WERI-Rb-1 (cell line): ENCODE measurements around the gene RAD50.
"Not testable (repeated sequence)": the region's sequence is repeated elsewhere in the genome, so short reads cannot be mapped to it uniquely, and the experiment has no call there.

Experiments
- DNase-seq: peaks from one replicate; pipeline ENCODE4 v3.0.0-alpha.2; 2020
- H3K27ac ChIP-seq: fragments of 250-450 bp; sonication (Bioruptor Pico); 2 replicates; pipeline ENCODE4 v1.5.1; 2020; ENCODE audit warnings: mild to moderate bottlenecking, moderate library complexity
- H3K27me3 ChIP-seq: fragments of 250-450 bp; sonication (Bioruptor Pico); 2 replicates; pipeline ENCODE4 v1.5.1; 2021; ENCODE audit warnings: mild to moderate bottlenecking, low read depth, moderate library complexity; ENCODE audit not compliant: insufficient read depth, severe bottlenecking
- H3K36me3 ChIP-seq: fragments of 250-450 bp; sonication (Bioruptor Pico); 2 replicates; pipeline ENCODE4 v1.5.1; 2020; ENCODE audit warnings: mild to moderate bottlenecking, moderate library complexity
- H3K4me3 ChIP-seq: 2 replicates; pipeline ENCODE4 v1.5.1; 2011; ENCODE audit warnings: low read depth, mild to moderate bottlenecking, control low read depth, low read length
- H3K9me3 ChIP-seq: fragments of 250-450 bp; sonication (Bioruptor Pico); 2 replicates; pipeline ENCODE4 v1.5.1; 2021; ENCODE audit warnings: mild to moderate bottlenecking, moderate library complexity; ENCODE audit not compliant: severe bottlenecking
- TF ChIP-seq, protein P1 (sequence below): IDR thresholded peaks from 2 replicates; pipeline ENCODE4 v1.5.1; 2011; ENCODE audit warnings: low read depth, mild to moderate bottlenecking, control low read depth, inconsistent platforms, low read length

RAD50 gene

DNA sequence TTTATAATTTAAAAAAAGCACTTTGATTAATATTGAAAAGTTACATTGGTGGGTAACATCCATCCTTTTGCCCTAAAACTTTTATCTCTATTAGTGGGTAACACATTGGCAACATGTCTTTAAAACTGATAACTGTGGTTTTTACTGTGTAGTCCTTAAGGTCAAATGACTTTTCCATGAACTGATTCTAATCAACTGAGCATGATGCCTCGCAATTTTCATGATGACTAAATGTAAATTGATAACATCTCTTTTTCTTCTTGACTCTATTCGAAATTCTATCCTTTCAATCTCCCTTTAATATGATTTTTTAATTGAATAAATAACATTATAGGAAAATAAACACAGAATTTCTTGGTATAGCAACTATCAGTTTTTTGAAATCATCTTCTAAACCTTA is 7.2 kb upstream of the RAD50 start:
- H3K4me3 ChIP-seq = no peak overlapping the region
- DNase-seq = no peak
- H3K27ac ChIP-seq = no peak overlapping the region
- H3K36me3 ChIP-seq = no peaks in the 10 kb centered on the region
- no peaks in the 10 kb centered on the region for H3K9me3 ChIP-seq
- H3K27me3 ChIP-seq = no peaks in the 10 kb centered on the region
- TF ChIP-seq, protein P1, sequence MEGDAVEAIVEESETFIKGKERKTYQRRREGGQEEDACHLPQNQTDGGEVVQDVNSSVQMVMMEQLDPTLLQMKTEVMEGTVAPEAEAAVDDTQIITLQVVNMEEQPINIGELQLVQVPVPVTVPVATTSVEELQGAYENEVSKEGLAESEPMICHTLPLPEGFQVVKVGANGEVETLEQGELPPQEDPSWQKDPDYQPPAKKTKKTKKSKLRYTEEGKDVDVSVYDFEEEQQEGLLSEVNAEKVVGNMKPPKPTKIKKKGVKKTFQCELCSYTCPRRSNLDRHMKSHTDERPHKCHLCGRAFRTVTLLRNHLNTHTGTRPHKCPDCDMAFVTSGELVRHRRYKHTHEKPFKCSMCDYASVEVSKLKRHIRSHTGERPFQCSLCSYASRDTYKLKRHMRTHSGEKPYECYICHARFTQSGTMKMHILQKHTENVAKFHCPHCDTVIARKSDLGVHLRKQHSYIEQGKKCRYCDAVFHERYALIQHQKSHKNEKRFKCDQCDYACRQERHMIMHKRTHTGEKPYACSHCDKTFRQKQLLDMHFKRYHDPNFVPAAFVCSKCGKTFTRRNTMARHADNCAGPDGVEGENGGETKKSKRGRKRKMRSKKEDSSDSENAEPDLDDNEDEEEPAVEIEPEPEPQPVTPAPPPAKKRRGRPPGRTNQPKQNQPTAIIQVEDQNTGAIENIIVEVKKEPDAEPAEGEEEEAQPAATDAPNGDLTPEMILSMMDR = no peak

DNA sequence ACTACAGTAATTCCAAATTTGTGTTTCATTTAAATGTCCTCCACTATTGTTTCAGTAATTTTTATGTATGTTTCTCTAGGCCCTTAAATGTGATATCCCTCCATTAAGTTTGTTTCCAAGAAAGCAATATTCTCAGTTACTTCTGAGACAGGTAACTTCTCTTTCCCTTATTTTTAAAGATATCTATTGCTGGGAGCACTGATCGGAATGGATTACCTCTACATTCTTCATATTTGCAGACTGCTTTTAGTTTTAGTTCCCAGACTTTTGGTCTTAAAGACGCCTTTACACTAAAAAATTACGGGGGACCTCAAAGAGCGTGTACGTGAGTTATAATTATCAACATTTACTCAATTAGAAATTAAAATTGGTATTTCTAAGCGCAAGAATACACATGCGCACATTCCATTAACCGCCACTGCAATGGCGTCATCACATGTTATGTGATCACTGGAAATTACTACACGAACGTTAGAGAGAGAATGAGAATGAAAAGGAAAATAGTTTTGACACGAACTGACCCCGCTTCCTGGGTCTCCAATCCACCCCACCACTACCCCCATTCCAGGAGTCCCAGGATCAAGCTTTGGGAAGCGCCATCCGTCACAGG is 519 bp upstream of the RAD50 start:
- TF ChIP-seq, protein P1 = no peak
- Histone ChIP-seq H3K27me3 (no peaks in the 10 kb centered on the region), H3K36me3 (peaks cover 20% of the 10 kb centered on the region), H3K4me3 (peak overlapping the region; percentile 65), H3K27ac (peak overlapping the region; percentile 81), H3K9me3 (no peaks in the 10 kb centered on the region)
- no peak for DNase-seq

DNA sequence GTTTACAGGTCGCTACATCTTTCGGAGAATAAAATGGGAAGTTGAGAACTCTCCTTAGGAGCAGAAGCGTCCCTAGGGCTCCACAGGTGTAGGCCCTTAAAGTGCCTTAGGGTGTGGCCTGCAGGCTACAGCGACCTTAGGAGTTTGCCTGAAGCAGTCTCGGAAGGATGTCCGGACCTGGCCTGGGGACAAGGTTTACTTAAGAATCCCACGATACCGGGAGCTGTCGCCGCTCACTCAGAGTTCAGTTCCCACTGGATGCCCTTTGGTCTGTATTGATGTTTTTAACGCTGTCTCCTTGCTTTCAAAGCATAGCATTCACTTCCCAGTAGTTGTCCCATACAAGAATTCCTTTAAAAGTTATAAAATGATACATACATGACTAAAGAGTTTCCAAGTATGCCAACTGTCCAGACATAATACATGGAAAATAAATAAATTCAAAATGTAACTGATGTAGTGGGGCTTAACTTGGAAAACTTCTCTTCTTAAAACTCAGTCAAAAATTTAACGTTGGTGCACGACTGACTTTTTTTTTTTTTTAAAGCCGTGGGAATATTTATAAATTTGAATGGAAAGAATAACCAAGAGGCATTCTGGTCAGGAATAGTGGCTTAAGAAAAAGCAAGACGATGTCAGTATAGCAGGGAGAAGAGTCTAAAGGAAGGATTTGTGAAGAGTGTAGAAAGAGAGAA is 848 bp downstream of the RAD50 start:
- TF ChIP-seq, protein P1 = no peak
- Histone ChIP-seq H3K27me3 (no peaks in the 10 kb centered on the region), H3K27ac (peak overlapping the region; percentile 81), H3K36me3 (peaks cover 32% of the 10 kb centered on the region), H3K9me3 (no peaks in the 10 kb centered on the region), H3K4me3 (peak overlapping the region; percentile 65)
- peak; percentile 46 for DNase-seq

DNA sequence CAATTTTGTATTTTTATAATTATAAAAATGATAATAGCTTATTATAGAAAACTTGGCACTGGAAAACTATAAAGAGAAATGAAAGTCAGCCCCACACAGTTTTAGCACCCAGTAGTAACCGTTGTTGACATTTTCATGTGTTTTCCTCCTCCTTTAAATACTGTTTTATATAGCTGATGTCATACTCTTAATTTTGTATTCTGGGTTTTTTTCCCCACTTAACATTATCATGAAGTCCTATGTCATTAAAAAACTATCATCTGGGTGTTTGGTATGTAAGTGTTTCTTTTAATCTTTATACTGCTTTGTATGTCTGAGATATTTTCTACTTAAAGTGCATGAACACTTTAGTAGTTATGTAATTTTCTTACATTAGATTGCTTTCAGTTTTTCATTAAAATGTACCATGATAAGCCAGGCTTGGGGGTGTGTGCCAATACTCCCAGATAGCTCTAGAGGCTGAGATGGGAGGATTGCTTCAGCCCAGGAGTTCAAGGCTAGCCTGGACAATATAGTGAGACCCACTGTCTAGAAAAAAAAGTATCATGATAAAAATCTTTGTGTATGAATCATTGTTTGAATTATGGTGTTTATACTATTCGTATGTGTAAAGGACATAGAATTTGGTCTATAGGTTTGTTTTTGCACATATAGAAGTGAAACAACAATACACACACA is 2.7 kb downstream of the RAD50 start:
- Histone ChIP-seq H3K27ac (no peak overlapping the region), H3K4me3 (no peak overlapping the region), H3K9me3 (no peaks in the 10 kb centered on the region), H3K27me3 (no peaks in the 10 kb centered on the region), H3K36me3 (peaks cover 47% of the 10 kb centered on the region)
- DNase-seq = no peak
- TF ChIP-seq, protein P1 = no peak

DNA sequence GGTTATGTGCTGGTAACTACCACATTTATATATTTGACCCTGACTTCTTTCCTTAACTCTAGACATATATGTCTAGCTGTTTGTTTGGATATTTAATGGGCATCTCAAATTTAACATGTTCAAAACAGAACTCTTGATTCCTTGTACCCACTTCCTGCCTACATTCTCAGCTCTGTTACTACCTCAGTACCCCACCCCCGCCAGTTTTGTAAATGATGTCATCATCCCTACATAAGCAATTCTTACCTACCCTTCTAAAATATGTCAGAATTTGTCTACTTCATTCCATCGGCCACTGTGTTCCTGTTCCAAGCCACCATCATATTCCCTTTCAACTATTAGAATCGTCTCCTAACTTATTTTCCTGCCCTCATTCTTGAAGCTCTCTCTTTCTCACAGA is 4.8 kb downstream of the RAD50 start:
- H3K27me3 ChIP-seq = no peaks in the 10 kb centered on the region
- no peak overlapping the region for H3K27ac ChIP-seq
- TF ChIP-seq, protein P1 = no peak
- DNase-seq = no peak
- no peak overlapping the region for H3K4me3 ChIP-seq
- no peaks in the 10 kb centered on the region for H3K9me3 ChIP-seq
- H3K36me3 ChIP-seq = peaks cover 52% of the 10 kb centered on the region

DNA sequence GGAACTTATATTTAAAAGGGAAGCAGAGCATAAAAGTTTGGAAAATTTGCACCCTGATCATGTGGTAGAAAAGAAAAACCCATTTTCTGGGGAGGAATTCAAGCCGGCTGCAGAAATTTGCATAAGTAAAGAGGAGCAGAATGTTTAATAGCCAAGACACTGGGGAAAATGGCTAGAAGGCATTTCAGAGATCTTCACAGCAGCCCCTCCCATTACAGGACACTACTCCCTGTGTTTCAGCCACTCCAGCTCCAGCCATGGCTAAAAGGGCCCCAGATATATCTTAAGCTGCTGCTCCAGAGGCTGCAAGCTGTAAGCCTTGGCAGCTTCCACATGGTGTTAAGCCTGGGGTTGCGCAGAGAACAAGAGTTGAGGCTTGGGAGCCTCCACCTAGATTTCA is 7.8 kb downstream of the RAD50 start:
- H3K27me3 ChIP-seq, H3K27ac ChIP-seq, H3K4me3 ChIP-seq, H3K9me3 ChIP-seq, DNase-seq: not testable (repeated sequence)
- peaks cover 52% of the 10 kb centered on the region for H3K36me3 ChIP-seq
